Left lung (tissue), 10 donors: ENCODE data around the gene ADAMTSL1. TPM values are rescaled to one million over a fixed set of nuclear protein-coding genes. Genes with fewer than 3 reads are reported as not detected.
A peak's percentile ranks its signal among the peaks of the same experiment; 100 is the strongest.

Source experiments
- ATAC-seq: fragments of 200-7000 bp; cut with Tn5 transposase; one replicate; pipeline ENCODE4 v1.9.1; 2020; ENCODE audit warnings: moderate library complexity
- DNase-seq, 4 donors: peaks; one replicate each; pipeline ENCODE4 v3.0.0-alpha.2; 2013 to 2020
- H3K27ac ChIP-seq, 2 donors: fragments of 200-600 bp; sonication (generic) in 1 of 2; one replicate each; pipeline versions ENCODE4 v1.5.0 to v1.8.0; 2020 to 2021
- H3K27me3 ChIP-seq, 2 donors: fragments of 200-600 bp; sonication (generic) in 1 of 2; one replicate each; pipeline versions ENCODE4 v1.5.0 to v1.8.0; 2020 to 2021
- H3K36me3 ChIP-seq, 2 donors: fragments of 200-600 bp; sonication (generic) in 1 of 2; one replicate each; pipeline versions ENCODE4 v1.5.0 to v1.8.0; 2020 to 2021
- H3K4me1 ChIP-seq, 2 donors: fragments of 200-600 bp; one replicate each; pipeline ENCODE4 v1.8.0; 2021
- H3K4me3 ChIP-seq, 2 donors: fragments of 200-600 bp; sonication (generic) in 1 of 2; one replicate each; pipeline versions ENCODE4 v1.5.0 to v1.8.0; 2020 to 2021; ENCODE audit warnings: mild to moderate bottlenecking in 1 of 2
- H3K9me3 ChIP-seq, 2 donors: fragments of 200-600 bp; sonication (generic) in 1 of 2; one replicate each; pipeline versions ENCODE4 v1.5.0 to v1.8.0; 2020 to 2021
- intact Hi-C, 2 donors: fragments of 100-400 bp; cut with DNase I; formaldehyde crosslinking; loops; one replicate each; pipeline versions ENCODE4 v1.11.2 to v1.14.2; 2022
- polyA plus RNA-seq, 6 donors: library from polyadenylated mRNA; unstranded; fragments of 120-200 nt; gene quantifications; one replicate each; pipeline ENCODE4 v1.2.1, GENCODE V29; 2013; ENCODE audit not compliant: insufficient read length in 6 of 6
- total RNA-seq, 2 donors: library from RNA; stranded (reverse); fragmentation: NEBNext Ultra II Directional; extraction: Animal tissue kit (Norgen Biotek cat#: 25700); gene quantifications; one replicate each; pipeline ENCODE4 v1.2.1, GENCODE V29; 2021
- TF ChIP-seq, protein P1 (sequence below), 2 donors: fragments of 200-600 bp; sonication (generic) in 1 of 2; IDR thresholded peaks; one replicate each; pipeline versions ENCODE4 v1.5.0 to v1.8.0; 2021; ENCODE audit warnings: antibody characterized with exemption in 2 of 2
- donor health status: DM: no; HTN: yes; CAD: no.
- donor health status: DM: no; HTN: no; CAD: no.

The ADAMTSL1 gene
- total and polyA plus RNA-seq, 8 donors: 3.0 to 28.1 (median 17.9) TPM

DNA sequence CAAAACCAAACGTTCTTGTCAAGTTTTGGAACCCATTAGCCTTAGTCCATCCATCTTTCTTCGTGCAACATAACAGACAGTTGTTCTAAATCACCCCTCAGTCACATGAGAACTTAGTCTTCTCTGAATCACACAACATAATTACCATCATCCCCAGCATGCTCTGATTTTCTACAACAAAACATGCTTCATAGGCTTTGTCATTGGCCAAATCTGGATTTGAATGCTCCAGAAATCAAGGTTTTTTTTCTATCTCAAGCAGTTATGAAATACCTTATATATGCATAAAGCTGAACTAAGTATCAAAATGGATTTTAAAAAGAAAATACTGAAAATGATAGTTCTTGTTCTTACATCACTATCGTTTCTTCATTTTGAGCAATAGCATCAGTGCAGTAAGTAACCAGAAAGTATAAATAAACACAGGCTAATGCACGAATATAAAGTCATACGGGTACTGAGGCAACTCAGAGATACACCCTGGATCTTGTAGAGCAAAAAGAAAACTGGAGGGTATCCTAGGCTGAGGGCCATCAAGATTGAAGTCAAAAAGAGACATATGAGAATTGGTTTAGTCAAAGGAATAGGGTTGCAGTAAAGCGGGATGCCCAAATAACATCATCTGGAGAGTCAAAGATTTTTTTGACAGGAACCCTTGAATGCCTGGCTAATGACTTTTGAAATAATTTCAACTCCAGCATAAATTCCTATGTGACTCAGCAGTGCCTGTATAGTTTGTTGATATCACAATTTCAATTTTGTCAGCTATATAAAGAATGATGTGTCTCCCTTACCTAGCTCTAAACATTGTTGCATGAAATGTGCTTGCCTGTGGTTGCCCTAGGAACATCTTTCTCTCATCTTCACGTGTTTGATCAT, 164.7 kb downstream of the ADAMTSL1 start:
- Histone ChIP-seq H3K36me3 (no peaks in the 10 kb centered on the region), H3K4me3 (no peak overlapping the region), H3K4me1 (no peaks in the 10 kb centered on the region), H3K27ac (no peak overlapping the region), H3K27me3 (no peaks in the 10 kb centered on the region), H3K9me3 (no peaks in the 10 kb centered on the region)
- ATAC-seq (no peak), DNase-seq (no peak)
- intact Hi-C loops: no loop called here
- TF ChIP-seq, protein P1, sequence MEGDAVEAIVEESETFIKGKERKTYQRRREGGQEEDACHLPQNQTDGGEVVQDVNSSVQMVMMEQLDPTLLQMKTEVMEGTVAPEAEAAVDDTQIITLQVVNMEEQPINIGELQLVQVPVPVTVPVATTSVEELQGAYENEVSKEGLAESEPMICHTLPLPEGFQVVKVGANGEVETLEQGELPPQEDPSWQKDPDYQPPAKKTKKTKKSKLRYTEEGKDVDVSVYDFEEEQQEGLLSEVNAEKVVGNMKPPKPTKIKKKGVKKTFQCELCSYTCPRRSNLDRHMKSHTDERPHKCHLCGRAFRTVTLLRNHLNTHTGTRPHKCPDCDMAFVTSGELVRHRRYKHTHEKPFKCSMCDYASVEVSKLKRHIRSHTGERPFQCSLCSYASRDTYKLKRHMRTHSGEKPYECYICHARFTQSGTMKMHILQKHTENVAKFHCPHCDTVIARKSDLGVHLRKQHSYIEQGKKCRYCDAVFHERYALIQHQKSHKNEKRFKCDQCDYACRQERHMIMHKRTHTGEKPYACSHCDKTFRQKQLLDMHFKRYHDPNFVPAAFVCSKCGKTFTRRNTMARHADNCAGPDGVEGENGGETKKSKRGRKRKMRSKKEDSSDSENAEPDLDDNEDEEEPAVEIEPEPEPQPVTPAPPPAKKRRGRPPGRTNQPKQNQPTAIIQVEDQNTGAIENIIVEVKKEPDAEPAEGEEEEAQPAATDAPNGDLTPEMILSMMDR (IDR thresholded peaks at IDR 0.05): no peak

- no peaks in the 10 kb centered on the region for H3K36me3 ChIP-seq
- no peak overlapping the region for H3K4me3 ChIP-seq
- DNase-seq: no peak
- no peaks in the 10 kb centered on the region for H3K9me3 ChIP-seq
- H3K4me1 ChIP-seq: no peaks in the 10 kb centered on the region
- intact Hi-C loops: no loop called here
- ATAC-seq: no peak
- TF ChIP-seq, protein P1 (IDR thresholded peaks at IDR 0.05): no peak
- H3K27me3 ChIP-seq: no peaks in the 10 kb centered on the region
- H3K27ac ChIP-seq: no peak overlapping the region
These were observed 166.0 kb downstream of the ADAMTSL1 start for GRCh38 chr9:18639911-18640310.

- intact Hi-C loops: no loop called here
- no peak overlapping the region for H3K27ac ChIP-seq
- H3K36me3 ChIP-seq: no peaks in the 10 kb centered on the region
- H3K9me3 ChIP-seq: no peaks in the 10 kb centered on the region
- ATAC-seq (no peak), DNase-seq (no peak)
- H3K4me3 ChIP-seq: no peak overlapping the region
- no peaks in the 10 kb centered on the region for H3K27me3 ChIP-seq
- TF ChIP-seq, protein P1 (IDR thresholded peaks at IDR 0.05): no peak
- H3K4me1 ChIP-seq: no peaks in the 10 kb centered on the region
These were observed 185.1 kb downstream of the ADAMTSL1 start for GRCh38 chr9:18658804-18659705.

DNA sequence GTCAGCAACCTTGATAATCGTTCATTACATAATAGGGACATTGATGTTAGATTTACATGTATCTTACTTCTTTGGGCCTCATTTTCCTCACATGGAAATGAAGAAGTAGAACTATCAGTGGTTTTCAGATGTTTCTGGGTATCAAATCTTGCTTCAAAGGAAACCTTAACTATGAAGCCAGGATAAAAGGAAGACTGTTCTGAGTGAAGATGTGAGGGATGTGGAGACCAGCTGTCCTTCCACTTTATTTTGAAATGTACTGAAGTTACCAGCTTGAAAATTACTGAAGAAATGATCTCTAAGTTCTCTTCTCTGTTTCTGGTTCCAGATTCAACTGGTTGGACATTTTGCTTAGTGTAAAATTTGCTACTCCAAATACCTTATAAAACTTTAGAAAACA, 186.0 kb downstream of the ADAMTSL1 start:
- no peaks in the 10 kb centered on the region for H3K4me1 ChIP-seq
- H3K9me3 ChIP-seq: no peaks in the 10 kb centered on the region
- intact Hi-C loops: no loop called here
- H3K27ac ChIP-seq: no peak overlapping the region
- H3K4me3 ChIP-seq: no peak overlapping the region
- H3K27me3 ChIP-seq: no peaks in the 10 kb centered on the region
- no peaks in the 10 kb centered on the region for H3K36me3 ChIP-seq
- ATAC-seq (no peak), DNase-seq (peak in 2 of 4 donors; percentile 42 to 44)
- TF ChIP-seq, protein P1 (IDR thresholded peaks at IDR 0.05): no peak

DNA sequence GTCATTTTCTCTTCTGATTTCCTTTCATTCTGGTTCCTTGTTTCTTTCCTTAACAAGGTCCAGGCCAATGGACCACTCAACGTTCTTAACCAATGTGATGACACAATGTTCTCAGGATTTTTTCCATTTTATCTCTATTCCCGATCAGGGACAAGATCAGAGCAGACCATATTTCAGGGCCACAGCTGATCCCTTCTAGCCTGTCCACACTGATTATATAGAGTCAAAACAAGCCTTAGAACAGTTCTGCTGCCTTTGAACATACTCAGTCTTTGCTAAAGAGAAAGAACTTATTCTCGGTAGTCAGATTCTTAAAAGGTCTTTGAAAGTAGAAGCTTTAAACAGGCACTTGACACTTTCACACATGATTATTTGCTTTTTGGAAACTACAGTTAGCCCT, 188.4 kb downstream of the ADAMTSL1 start:
- H3K27me3 ChIP-seq: no peaks in the 10 kb centered on the region
- H3K27ac ChIP-seq: no peak overlapping the region
- H3K9me3 ChIP-seq: no peaks in the 10 kb centered on the region
- TF ChIP-seq, protein P1 (IDR thresholded peaks at IDR 0.05): no peak
- no peak for ATAC-seq
- no peaks in the 10 kb centered on the region for H3K4me1 ChIP-seq
- H3K36me3 ChIP-seq: no peaks in the 10 kb centered on the region
- H3K4me3 ChIP-seq: no peak overlapping the region
- DNase-seq: no peak
- intact Hi-C loops: no loop called here
